HG03575 (cell line): ENCODE data around the gene FBN1.

Source experiments
- ATAC-seq: cut with Tn5 transposase; IDR thresholded peaks from one replicate; pipeline ENCODE4 v1.9.1; 2021; ENCODE audit not compliant: unreplicated experiment, insufficient number of reproducible peaks, low FRiP score; ENCODE audit errors: extremely low read depth

Gene FBN1

DNA sequence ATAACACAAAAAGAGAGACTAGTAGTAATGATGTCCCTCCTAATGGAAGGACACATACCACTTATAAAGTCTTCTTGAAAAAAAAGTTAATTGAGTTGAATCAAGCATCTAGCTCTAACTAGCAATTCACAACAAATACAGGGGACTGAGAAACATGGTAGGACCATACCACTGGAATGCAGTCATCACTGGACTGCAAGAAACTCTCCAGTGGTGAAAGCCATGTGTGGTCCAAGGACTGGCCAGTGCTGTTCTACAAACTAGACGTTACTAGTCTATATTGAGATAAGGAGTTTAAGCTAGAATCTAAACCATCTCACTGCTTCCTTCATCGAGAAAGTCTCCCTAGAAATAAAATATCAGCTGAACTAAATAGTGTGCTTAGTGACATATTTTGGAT lies 16.7 kb downstream of the FBN1 start:
- no peak for ATAC-seq

DNA sequence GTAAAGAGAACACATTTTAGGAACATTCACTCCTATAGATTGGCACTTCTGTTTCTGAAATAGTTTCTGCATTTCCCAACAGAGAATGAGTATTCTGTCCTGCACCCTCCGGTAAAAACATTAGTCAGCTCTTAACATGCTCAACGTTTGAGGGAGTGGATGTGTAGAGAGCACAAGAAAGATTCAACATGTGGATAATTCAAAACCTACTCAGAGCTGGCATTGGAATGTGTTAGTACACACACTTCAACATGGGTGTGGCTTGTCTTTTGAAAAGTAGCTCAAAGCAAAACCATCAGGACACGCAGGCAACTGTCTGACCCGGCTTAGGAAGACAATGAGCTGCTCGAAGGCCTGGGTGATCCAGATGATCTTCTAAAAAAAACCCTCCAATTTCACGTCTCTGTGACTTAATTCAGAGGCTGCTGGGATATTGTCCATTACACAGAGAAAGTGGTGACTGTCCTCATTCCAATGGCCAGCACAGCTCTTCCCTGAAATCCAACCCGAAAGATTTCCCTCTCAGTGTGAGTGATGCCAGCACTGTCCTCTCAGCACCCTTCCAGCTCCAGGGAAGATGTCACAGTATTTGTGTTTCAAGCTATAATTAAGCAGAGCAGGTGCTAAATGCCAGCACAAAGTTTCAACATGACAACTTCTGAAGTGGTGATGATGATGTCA lies 18.1 kb downstream of the FBN1 start:
- no peak for ATAC-seq

DNA sequence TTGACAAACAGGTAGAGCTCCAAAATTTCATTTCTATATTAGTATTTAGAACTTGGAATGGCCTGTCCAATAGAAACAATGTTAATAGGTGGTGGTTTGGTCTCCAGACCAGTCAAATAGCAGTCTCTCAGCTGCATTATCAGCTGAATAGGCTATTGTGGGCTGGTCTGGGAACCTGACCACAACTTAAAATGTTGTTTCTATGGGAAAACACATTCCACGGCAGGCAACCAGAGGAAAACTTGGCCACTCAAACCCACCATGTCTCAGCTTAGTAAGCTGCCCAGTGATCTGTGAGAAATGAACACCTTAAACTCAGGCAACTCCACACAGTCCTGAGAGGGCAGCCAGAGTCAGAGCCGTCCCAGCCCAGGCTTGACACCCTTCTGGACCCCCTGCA lies 20.4 kb downstream of the FBN1 start:
- no peak for ATAC-seq

DNA sequence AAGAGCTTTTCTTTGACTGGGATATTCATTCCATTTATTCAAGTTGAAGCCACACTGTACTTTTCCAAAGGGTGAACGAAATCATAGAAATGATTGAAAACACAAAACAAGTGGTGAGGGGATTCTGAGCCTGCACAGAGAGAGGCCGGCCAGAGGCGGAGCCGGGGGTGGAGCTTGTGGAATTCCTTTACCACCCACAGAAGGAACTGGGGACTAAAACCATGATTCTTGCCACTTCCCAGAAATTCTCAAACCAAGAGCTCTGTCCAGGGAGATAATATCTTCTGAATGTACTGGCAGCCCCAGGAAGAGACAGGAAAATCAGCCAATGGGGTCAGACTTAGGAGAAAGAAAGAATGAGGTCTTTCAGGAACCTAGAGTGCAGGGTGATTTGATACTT lies 20.8 kb downstream of the FBN1 start:
- no peak for ATAC-seq

DNA sequence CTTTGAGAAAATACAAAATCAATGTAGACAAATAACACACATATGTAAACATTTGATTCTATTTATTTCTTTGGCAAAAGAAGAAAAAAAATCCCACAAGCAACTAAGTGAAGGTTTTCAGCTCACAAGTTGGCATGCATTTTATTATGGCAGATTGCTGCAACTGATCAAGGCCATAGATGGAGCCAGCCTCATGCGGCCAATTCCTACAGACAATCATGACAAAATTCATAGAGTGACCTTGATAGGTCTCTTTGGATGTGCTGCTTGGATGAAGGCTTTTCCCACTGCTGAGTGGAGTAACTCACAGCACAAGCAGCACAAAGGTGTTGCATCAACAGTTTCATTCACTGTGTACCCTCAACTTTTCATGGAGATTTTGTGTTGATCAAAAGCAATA lies 22.1 kb downstream of the FBN1 start:
- no peak for ATAC-seq

DNA sequence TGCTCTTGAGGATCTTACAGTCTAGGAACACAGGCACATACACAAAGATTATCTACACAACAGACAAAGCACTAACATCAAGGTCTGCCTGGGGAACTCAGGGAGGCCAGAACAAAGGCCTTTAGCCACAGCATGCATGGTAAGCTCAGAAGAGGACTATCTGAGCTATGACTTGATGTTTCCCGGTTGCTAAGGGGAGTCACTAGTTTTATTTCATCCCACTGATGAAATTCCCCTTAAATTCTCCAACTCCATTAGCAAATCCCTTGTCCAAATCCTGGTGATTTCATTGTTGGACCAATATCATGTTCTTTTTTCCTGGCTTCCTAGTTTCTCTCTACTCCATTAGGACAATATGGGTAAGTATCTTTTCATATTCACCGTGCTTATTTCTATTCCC lies 23.3 kb downstream of the FBN1 start:
- no peak for ATAC-seq

DNA sequence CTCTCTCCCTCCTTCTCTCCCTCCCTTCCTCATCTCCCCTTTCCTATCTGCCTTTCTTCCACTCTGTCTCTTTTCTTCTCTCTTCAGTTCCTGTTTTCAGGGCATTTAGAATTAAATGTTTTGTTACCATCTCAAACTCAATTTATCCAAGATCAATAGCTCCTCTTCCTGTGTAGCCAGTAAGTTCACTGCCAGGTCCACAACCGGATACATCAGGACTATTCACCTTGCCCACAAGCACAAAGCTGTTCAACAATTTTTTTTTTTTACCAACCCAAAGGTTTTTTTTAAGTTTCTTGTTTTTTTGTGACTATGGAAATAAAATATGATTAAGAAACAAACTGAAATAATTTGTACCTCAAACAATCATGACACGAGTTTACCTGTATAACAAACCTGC lies 26.1 kb downstream of the FBN1 start:
- ATAC-seq, result no peak

DNA sequence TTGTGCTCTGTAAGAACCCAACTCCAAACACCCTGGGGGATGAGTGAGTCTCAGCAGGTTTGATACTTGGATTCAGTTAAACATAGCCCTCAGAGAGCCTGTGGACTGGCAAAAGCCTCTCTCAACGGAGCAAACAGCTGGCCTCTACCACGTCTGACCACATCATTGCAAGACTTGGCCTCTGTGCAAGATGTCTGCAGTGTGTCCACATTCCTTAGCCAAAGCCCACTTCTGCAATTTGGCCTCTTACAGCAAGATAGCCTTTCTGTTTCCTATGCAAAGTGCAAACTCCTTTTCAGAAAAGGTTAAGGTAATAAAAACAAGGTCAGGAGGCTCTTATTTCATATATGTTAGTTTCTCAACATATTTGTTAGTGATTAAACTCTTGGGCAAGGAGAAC lies 27.9 kb downstream of the FBN1 start:
- no peak for ATAC-seq

DNA sequence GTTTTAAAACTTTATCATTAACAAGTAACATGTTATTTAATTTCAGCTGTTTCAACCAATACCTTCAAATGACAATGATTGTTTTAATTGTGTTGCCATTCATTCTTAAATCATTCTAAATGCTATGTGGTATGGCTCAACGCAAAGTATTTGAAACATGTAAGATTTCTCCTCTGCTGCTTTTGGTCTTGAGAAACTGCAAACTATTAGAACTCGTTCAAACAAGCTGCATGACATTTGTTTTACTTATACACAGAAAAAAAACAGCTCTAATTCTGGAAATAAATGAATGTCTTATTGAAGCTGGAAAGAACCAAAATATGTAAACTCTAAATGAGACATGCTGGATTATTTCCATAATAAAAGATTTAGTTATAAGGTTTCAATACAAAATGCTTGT lies 29.3 kb downstream of the FBN1 start:
- ATAC-seq, result no peak

DNA sequence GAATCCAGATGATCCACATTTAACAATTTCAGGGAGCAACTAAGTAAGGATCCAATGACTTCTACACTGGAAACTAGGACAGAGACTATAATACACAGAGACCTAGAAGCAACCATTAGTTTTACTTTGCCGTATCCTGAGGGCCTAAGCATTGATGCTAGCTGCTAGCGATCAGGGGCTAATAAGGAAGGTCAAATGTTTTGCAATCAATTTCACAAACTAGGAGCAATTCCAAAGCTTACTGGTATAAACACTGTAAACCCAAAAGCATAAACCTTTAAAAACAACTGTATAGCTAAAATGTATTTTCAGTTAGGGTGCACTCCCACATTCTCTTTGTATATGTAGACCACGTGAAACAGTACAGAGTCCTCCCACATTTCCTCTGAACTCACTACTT lies 31.5 kb downstream of the FBN1 start:
- no peak for ATAC-seq

DNA sequence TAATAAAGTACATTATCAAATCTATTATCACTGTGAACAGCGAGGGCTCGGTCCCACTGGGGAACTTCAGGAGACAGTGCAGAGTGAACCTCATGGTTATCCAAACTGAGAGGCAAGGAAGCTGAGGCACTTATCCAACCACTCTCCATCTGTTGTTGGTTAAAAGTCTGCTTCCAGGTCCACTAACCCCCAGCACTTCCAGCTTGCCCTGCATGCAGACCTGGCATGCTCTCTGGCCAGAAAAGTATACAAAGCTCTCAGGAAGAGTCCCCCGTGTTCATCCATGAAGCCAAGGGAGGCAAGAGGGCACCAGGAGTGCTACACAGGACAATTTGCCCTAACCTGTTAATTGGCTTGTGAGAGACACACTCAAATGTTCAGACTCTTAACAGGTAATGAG lies 36.0 kb downstream of the FBN1 start:
- no peak for ATAC-seq

DNA sequence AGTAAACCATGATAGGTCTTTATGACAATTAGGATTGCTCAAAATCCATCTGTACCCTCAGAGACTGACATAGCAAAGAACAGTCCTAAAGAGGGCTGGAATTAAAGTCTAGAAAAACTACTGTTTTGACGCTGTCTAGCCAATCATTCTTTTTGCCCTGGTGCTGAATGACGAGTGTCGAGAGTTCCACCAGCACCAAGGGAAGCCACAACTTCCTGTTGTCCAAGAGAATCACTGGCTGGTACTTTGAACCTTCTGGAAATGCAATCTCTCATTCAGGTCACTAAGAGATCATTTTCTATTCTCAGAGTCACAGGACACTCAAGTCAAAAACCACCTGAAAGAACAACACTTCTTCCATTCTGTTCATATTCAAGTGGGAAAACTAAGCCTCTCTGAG lies 37.7 kb downstream of the FBN1 start:
- no peak for ATAC-seq

DNA sequence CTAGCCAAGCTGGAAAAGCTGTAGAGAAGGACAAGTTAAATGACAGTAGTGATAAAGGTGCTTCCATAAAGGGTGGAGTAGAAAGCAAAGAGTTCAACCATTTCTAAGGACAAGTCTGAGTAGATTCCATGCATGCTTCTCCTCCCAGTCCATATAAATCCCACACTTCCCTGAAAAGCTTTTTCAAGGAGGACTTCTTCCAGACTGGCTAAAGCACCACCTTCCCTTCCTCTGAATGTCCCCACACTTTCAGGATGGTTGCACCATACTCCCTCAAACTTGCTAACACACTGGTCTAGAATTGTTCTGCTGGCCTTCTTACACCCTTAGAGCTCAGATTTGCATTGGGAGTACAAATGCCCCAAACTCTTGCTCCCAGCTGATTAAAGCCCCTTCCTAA lies 40.9 kb downstream of the FBN1 start:
- ATAC-seq, result no peak

DNA sequence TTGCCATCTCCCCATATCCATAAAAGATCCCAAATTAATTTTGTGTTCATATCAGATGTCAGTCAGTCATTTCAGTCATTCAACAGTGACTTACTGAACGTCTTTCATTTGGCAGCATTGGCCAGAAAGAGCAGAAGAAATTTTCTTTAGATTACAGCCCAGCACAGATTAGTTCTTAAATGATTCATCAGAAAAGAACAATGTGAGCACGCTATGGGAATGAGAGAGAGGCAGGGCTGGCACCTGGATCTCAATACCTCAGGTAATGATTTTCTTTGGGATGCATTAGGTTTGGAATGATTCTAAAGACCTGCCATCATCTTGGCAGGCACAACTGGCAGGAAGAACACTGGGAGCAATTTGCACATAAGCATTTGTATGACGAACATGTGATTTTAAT lies 41.6 kb downstream of the FBN1 start:
- no peak for ATAC-seq

DNA sequence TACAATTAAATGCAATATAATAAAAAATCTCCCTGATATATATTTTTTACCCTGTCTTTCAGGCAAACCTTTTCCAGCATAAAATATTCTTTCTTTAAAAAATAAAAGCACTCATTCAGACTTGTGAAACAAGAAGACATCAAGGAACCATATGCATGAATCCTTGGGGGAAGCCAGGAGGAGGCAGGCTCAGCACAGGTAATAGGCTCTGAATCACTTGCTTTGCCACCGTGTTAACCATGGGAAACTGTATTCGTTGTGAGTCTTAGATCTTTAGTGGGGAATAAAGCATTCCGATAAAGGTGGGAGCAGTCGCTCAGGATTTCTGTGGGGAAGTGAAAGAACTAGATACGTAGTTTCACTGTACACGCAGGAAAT lies 42.4 kb downstream of the FBN1 start:
- ATAC-seq, result no peak

DNA sequence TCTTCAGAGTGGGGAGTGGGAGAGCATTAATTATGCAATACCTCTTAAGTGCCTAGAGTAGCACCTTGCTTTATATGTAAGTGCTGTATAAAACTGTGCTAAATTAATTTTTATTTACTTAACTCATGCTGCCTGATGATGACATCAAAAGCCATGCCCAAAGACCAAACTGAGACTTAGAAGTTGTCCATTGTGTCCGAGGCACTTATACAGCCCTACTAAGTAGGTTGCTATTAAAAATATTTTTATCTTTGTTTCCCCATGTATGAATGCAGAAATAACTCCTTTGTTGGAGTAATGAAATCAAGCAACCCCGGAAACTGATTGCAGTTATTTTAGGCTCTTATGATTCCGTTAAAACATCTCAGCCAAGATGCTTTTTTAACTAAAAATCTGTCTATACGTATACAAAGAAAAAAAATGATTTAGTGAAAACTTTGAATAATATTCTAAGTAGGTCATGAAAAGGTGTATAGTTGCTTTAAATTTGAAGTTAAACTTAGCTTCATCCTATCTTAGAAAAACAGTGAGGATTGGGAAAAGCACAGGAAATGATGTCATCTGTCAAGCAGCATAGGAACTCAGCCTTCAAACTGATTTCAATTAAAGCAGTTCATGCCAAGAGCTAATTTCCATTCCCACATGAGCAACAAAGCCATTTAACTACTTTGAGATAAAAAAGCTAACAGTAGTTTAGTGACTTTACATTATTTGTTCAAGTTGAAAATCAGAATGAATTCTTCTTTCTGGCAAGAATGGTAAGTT lies 43.0 kb downstream of the FBN1 start:
- ATAC-seq, result no peak

DNA sequence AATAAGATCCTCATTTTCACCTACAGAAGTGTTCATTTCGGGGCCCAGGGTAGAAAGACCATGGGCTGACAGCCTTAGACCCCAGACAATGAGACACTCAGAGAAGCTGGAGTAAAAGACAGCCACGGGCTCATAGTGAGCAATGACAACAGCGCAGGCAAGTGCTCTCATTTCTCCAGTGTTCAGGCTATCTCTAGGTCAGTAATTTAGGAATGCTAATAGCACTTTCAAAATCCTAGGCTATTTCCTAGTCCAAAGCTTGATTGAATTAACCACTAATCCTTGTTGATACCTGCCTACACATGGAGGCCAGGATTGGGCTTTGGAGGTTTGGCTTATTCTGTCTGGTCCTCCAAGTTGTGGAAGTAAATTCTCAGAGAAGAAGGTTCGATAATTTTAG lies 44.4 kb downstream of the FBN1 start:
- ATAC-seq, result no peak

DNA sequence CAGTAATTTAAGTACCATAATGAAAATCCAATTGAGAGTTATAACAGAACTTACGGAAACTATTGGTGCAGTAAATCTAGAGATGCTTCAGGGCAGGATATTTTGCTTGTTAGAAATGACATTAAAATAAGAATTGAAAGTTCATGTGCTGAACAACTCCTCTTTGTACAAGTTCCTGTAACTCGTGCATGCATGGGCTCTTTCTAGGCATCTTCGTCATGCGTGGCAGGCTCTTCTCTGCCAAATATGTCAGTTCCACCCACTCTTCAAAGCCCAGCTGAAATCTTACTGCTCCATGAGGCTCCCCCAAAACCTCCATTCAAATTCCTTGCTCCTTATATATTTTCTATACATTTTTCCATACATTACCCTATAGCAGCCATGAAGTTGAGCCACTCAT lies 48.7 kb downstream of the FBN1 start:
- no peak for ATAC-seq

DNA sequence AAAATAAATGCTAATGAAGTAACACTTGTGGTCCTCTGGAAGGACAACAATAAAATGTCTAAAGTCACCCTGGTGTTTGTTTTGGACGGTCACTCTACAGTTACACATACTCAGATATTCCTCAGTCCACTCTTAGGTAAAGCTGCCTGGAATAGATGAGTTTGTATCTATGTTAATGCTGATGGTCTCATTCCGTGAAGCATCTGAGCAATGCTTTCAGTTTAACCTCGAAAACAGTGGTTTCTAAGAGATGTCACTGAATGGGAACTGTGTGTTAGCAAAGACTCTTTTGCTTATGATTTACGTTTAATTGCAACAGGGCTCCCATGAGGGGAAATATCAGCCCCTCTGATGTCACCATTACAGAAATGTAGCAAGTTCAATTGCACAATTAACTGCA lies 49.1 kb downstream of the FBN1 start:
- ATAC-seq, result peak; percentile 25

DNA sequence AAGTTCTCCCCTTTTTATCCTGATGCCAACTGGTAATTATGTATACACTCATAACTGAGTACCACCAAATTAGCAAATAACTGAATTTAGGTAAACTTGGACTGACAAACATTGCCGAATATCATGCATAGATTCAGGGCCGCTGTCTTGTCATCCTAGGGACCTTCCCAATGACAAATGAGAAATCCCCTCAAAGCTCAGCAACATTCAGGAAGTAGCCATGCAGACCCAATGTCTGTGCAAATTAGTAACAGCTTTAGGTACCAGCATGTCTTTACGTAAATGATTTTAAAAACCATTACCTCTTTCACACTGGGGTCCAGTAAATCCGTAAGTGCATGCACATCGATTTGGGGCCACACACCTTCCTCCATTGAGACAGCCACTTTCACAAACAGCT lies 49.5 kb downstream of the FBN1 start:
- peak; percentile 43 for ATAC-seq

DNA sequence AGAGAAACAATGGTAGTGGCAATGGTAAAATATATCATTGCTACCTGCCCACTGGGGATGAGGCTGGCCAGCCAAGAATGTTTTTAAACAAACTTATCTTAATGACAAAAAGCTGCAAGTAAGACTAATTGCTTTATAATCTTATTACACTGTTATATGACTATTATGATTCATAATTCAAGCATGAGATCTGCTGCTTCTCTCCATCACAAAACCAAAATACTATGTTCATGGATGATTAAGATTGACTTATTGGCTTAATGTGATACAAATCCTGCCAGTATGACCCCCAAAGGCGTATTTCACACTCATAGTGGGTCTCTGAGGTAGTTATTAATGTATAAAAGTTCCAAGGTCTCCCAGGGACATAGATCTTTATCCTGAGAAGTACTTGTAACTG lies 52.6 kb downstream of the FBN1 start:
- no peak for ATAC-seq
